NCI-H1092 treated with DMSO at 0.1 percent for 48 hours (cell line): Measurements from ENCODE around the gene RD3L.
"Not testable (repeated sequence)": the region's sequence is repeated elsewhere in the genome, so short reads cannot be mapped to it uniquely, and the experiment has no call there.

Experiments
- DNase-seq: peaks from one replicate; lab custom pipeline; 2025; lab: John Stamatoyannopoulos, UW

Gene RD3L

GRCh38 chr14:103927566-103927965, 14.8 kb downstream of the RD3L start:
- DNase-seq: no peak

- no peak for DNase-seq
These were observed 17.0 kb downstream of the RD3L start for GRCh38 chr14:103925316-103925715.

- no peak for DNase-seq
These were observed 18.5 kb downstream of the RD3L start for GRCh38 chr14:103923863-103924262.

GRCh38 chr14:103921855-103922200, 20.5 kb downstream of the RD3L start:
- not testable (repeated sequence) for DNase-seq

GRCh38 chr14:103920981-103921854, 21.1 kb downstream of the RD3L start:
- DNase-seq: peak; percentile 89

GRCh38 chr14:103916636-103917262, 25.6 kb downstream of the RD3L start:
- no peak for DNase-seq

- no peak for DNase-seq
These were observed 26.7 kb downstream of the RD3L start for GRCh38 chr14:103915616-103916015.

GRCh38 chr14:103910984-103911383, 31.3 kb downstream of the RD3L start:
- no peak for DNase-seq

- peak; percentile 64 for DNase-seq
These were observed 31.9 kb downstream of the RD3L start for GRCh38 chr14:103910262-103910935.

- DNase-seq: no peak
These were observed 32.6 kb downstream of the RD3L start for GRCh38 chr14:103909531-103910261.

GRCh38 chr14:103908580-103908979, 33.7 kb downstream of the RD3L start:
- DNase-seq: no peak

- DNase-seq: no peak
These were observed 36.4 kb downstream of the RD3L start for GRCh38 chr14:103905842-103906456.

- DNase-seq: no peak
These were observed 37.7 kb downstream of the RD3L start for GRCh38 chr14:103904493-103905107.

GRCh38 chr14:103899833-103900232, 42.5 kb downstream of the RD3L start:
- DNase-seq: no peak

GRCh38 chr14:103899316-103899715, 43.0 kb downstream of the RD3L start:
- no peak for DNase-seq

GRCh38 chr14:103898711-103899110, 43.6 kb downstream of the RD3L start:
- DNase-seq: no peak

- no peak for DNase-seq
These were observed 44.1 kb downstream of the RD3L start for GRCh38 chr14:103898204-103898603.

- peak; percentile 45 for DNase-seq
These were observed 45.0 kb downstream of the RD3L start for GRCh38 chr14:103897075-103897947.

GRCh38 chr14:103896578-103896977, 45.8 kb downstream of the RD3L start:
- DNase-seq: no peak

- no peak for DNase-seq
These were observed 47.6 kb downstream of the RD3L start for GRCh38 chr14:103894723-103895059.
